ENCODE data around the gene MT1E. TPM values are rescaled to one million over a fixed set of nuclear protein-coding genes. Genes with fewer than 3 reads are reported as not detected.
A peak's percentile ranks its signal among the peaks of the same experiment; 100 is the strongest.

The MT1E gene
- total and polyA plus RNA-seq, 12 donors, result 105 to 1,395 (median 413) TPM

GRCh38 chr16:56607109-56607618 is 18.4 kb upstream of the MT1E start:
- Histone ChIP-seq H3K36me3 (replicated peaks in 1 of 2) (no peaks in the 10 kb centered on the region), H3K9me3 (replicated peaks in 1 of 3) (no peaks in the 10 kb centered on the region), H3K4me3 (peak overlapping the region in 1 of 4 donors; percentile 62), H3K27me3 (no peaks in the 10 kb centered on the region), H3K4me1 (replicated peaks in 1 of 2) (peaks cover 49 to 54% of the 10 kb centered on the region in 2 donors), H3K27ac (peak overlapping the region; percentile 90 to 100 (median 99))
- peak; percentile 80 to 97 (median 95) for DNase-seq
- TF ChIP-seq CTCF (IDR thresholded peaks at IDR 0.05) (no peak), POLR2A (IDR thresholded peaks at IDR 0.05) (peak; percentile 64 to 88)
- intact Hi-C loops (cut with DNase I), result loop anchor here in 1 of 2 donors (10.0 kb wide), 1 partner anchor 98 kb away; no protein-coding TSS in a partner anchor
- WGBS, 4 donors, result 8 to 24% (median 19%) methylated on average over 3 to 14 of the region's 14 CpGs

GRCh38 chr16:56607675-56608042 is 17.9 kb upstream of the MT1E start:
- Histone ChIP-seq H3K36me3 (replicated peaks in 1 of 2) (no peaks in the 10 kb centered on the region), H3K27me3 (no peaks in the 10 kb centered on the region), H3K27ac (peak overlapping the region; percentile 90 to 100 (median 99)), H3K4me1 (replicated peaks in 1 of 2) (peaks cover 49 to 55% of the 10 kb centered on the region in 2 donors), H3K4me3 (peak overlapping the region in 1 of 4 donors; percentile 62), H3K9me3 (replicated peaks in 1 of 3) (no peaks in the 10 kb centered on the region)
- peak in 1 of 7 donors; percentile 37 for DNase-seq
- intact Hi-C loops (cut with DNase I), result loop anchor here in 1 of 2 donors (10.0 kb wide), 1 partner anchor 97 kb away; no protein-coding TSS in a partner anchor
- 49 to 63% (median 55%) methylated on average over 2 of the region's 2 CpGs for WGBS, 4 donors
- no peak for TF ChIP-seq POLR2A (IDR thresholded peaks at IDR 0.05)
- peak in 1 of 6 experiments; percentile 26 for TF ChIP-seq CTCF (IDR thresholded peaks at IDR 0.05)

DNA sequence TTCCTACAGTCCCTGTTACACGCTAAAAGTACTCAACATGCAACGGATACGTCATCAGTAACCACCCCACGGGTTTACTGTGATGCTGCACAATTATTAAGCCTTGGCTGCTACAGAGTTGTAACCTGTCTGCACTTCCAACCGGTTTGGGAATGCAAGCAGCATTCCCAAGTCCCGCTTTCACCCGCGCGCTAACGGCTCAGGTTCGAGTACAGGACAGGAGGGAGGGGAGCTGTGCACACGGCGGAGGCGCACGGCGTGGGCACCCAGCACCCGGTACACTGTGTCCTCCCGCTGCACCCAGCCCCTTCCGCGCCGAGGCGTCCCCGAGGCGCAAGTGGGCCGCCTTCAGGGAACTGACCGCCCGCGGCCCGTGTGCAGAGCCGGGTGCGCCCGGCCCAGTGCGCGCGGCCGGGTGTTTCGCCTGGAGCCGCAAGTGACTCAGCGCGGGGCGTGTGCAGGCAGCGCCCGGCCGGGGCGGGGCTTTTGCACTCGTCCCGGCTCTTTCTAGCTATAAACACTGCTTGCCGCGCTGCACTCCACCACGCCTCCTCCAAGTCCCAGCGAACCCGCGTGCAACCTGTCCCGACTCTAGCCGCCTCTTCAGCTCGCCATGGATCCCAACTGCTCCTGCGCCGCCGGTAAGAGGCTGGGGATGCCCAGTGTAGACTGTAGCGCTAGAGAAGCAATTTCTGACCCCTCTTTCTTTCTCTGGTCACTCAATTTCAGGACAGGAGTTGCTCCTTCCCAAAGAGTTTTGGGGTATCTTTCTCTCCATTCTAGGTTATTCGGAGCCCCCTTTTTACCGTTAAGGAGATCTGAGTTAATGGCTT is 17.3 kb upstream of the MT1E start, which contains the start of gene MT2A:
TSS of gene MT2A (plus strand) at position 542 of the 833 bp plus-strand sequence. CDS start at position 614, 72 bp downstream.
- Histone ChIP-seq H3K36me3 (replicated peaks in 1 of 2) (no peaks in the 10 kb centered on the region), H3K27ac (peak within 1 kb of the TSS; percentile 90 to 100 (median 99)), H3K27me3 (no peaks in the 10 kb centered on the region), H3K4me1 (replicated peaks in 1 of 2) (peaks cover 49 to 55% of the 10 kb centered on the region in 2 donors), H3K9me3 (replicated peaks in 1 of 3) (no peaks in the 10 kb centered on the region), H3K4me3 (peak within 1 kb of the TSS; percentile 36 to 87 (median 54))
- 4 to 12% (median 4%) methylated on average over 22 to 62 of the region's 62 CpGs for WGBS, 4 donors
- TF ChIP-seq POLR2A (IDR thresholded peaks at IDR 0.05) (peak; percentile 97 to 100), CTCF (IDR thresholded peaks at IDR 0.05) (no peak)
- peak; percentile 95 to 98 (median 97) for DNase-seq
- intact Hi-C loops (cut with DNase I), result loop anchor here in 1 of 2 donors (10.0 kb wide), 1 partner anchor 97 kb away; no protein-coding TSS in a partner anchor

- Histone ChIP-seq H3K9me3 (replicated peaks in 1 of 3) (no peaks in the 10 kb centered on the region), H3K4me1 (replicated peaks in 1 of 2) (peaks cover 49 to 55% of the 10 kb centered on the region in 2 donors), H3K36me3 (replicated peaks in 1 of 2) (no peaks in the 10 kb centered on the region), H3K27me3 (no peaks in the 10 kb centered on the region), H3K4me3 (peak overlapping the region; percentile 36 to 87 (median 54)), H3K27ac (peak overlapping the region; percentile 90 to 100 (median 98))
- DNase-seq, result peak in 4 of 7 donors; percentile 35 to 47 (median 40)
- WGBS, 4 donors, result 0% methylated on average over 21 of the region's 21 CpGs
- TF ChIP-seq POLR2A (IDR thresholded peaks at IDR 0.05), result no peak
- no peak for TF ChIP-seq CTCF (IDR thresholded peaks at IDR 0.05)
- intact Hi-C loops (cut with DNase I), result loop anchor here in 1 of 2 donors (10.0 kb wide), 1 partner anchor 96 kb away; no protein-coding TSS in a partner anchor
Observed at GRCh38 chr16:56608876-56609462, 16.6 kb upstream of the MT1E start.

Measured in adrenal gland (tissue), 12 donors.